ENCODE data around the gene RRP36.

RRP36 gene

DNA sequence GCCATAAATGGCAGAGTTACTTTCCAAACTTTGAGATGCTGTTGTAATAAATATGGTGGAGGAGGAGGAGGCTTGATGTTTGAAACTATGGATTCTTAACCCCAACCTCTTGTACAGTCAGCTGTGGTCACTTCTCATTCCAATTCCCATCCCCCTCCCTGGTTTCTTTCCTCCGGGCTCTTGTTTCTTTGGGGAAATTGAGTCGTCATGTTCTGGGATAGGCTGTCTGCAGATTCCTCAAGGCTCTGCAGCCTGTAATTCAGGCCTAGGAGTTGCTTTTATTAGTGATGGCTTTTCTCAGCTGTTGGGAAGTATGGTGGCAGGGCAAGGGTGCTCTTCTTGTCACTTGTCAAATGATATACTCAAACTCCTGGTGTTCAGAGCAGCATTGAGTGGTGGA lies 57.3 kb downstream of the RRP36 start:
- no peak overlapping the region for H3K4me3 ChIP-seq (ENCODE audit: low read depth, low read length)
- H3K4me1 ChIP-seq = peaks cover 12% of the 10 kb centered on the region
- H3K27me3 ChIP-seq = no peaks in the 10 kb centered on the region
- peaks cover 7% of the 10 kb centered on the region; the same call in 1 of the 2 replicates for H3K36me3 ChIP-seq
- TF ChIP-seq, protein P1, sequence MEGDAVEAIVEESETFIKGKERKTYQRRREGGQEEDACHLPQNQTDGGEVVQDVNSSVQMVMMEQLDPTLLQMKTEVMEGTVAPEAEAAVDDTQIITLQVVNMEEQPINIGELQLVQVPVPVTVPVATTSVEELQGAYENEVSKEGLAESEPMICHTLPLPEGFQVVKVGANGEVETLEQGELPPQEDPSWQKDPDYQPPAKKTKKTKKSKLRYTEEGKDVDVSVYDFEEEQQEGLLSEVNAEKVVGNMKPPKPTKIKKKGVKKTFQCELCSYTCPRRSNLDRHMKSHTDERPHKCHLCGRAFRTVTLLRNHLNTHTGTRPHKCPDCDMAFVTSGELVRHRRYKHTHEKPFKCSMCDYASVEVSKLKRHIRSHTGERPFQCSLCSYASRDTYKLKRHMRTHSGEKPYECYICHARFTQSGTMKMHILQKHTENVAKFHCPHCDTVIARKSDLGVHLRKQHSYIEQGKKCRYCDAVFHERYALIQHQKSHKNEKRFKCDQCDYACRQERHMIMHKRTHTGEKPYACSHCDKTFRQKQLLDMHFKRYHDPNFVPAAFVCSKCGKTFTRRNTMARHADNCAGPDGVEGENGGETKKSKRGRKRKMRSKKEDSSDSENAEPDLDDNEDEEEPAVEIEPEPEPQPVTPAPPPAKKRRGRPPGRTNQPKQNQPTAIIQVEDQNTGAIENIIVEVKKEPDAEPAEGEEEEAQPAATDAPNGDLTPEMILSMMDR (IDR thresholded peaks at IDR 0.05; ENCODE audit: low read depth, low read length) = no peak
- no peaks in the 10 kb centered on the region for H3K9me3 ChIP-seq
- DNase-seq = no peak

All from BE2C (cell line).